Psoas muscle (tissue), 8 donors: ENCODE measurements around the gene AUTS2. TPM values are rescaled to one million over a fixed set of nuclear protein-coding genes. Genes with fewer than 3 reads are reported as not detected.

Experiments used
- ATAC-seq, 4 donors: fragments of 200-7000 bp; cut with Tn5 transposase; one replicate each; pipeline ENCODE4 v1.9.1; 2020; ENCODE audit warnings: moderate library complexity in 3 of 4, mild to moderate bottlenecking in 2 of 4
- DNase-seq, 2 donors: peaks; one replicate each; pipeline ENCODE4 v3.0.0-alpha.2; 2020
- H3K27ac ChIP-seq: fragments of 200-600 bp; one replicate; pipeline ENCODE4 v1.8.0; 2022
- H3K27me3 ChIP-seq, 3 donors: fragments of 200-600 bp in 1 of 3; one replicate each; pipeline versions ENCODE4 v1.6.1 to v1.8.0; 2013 to 2022; ENCODE audit warnings: low read length in 2 of 3, mild to moderate bottlenecking in 2 of 3, moderate library complexity in 1 of 3; ENCODE audit not compliant: insufficient read depth in 3 of 3
- H3K36me3 ChIP-seq, 2 donors: fragments of 200-600 bp in 1 of 2; one replicate each; pipeline versions ENCODE4 v1.6.1 to v1.8.0; 2013 to 2022; ENCODE audit warnings: low read depth in 1 of 2, mild to moderate bottlenecking in 1 of 2, moderate library complexity in 1 of 2; ENCODE audit not compliant: insufficient read depth in 1 of 2
- H3K4me1 ChIP-seq: fragments of 200-600 bp; one replicate; pipeline ENCODE4 v1.8.0; 2022
- H3K4me3 ChIP-seq: fragments of 200-600 bp; one replicate; pipeline ENCODE4 v1.8.0; 2022; ENCODE audit warnings: mild to moderate bottlenecking
- H3K9me3 ChIP-seq: fragments of 200-600 bp; one replicate; pipeline ENCODE4 v1.8.0; 2022
- WGBS, 3 donors: extraction: QIAGEN DNeasy Blood & Tissue Kit; methylation state at CpG; one replicate each; pipeline versions ENCODE4 v1.1.6 to v1.1.7; 2013; 5-methylcytosine and 5-hydroxymethylcytosine counted together
- intact Hi-C, 2 donors: fragments of 100-400 bp; cut with DNase I; formaldehyde crosslinking; loops; one replicate each; pipeline versions ENCODE4 v1.11.0 to v1.14.2; 2022
- polyA plus RNA-seq, 3 donors: library from polyadenylated mRNA; stranded (reverse); fragments of 200-250 nt; gene quantifications; one replicate each; pipeline ENCODE4 v1.2.3, GENCODE V29; 2013
- total RNA-seq, 4 donors: library from RNA; stranded (reverse); fragmentation: NEBNext Ultra II Directional in 2 of 4; extraction: Animal tissue kit (Norgen Biotek cat#: 25700) in 2 of 4; gene quantifications; one replicate each; pipeline versions ENCODE4 v1.2.1 to v1.2.4, GENCODE V29; 2021 to 2023
- TF ChIP-seq, protein P1 (sequence below): fragments of 200-600 bp; IDR thresholded peaks from one replicate; pipeline ENCODE4 v1.8.0; 2022; ENCODE audit warnings: antibody characterized with exemption
- donor health status: healthy with polysubstance abuse.
- donor health status: DM: no; HTN: no; CAD: no; lungs with moderate emphysema.
- donor health status: Bipolar disorder and iron deficiency.
- donor health status: healthy.
- donor health status: DM: yes; HTN: yes; CAD: no.
- donor health status: DM: no; HTN: no; CAD: no.
- donor health status: DM: no; HTN: no; CAD: no.
- donor health status: DM: yes; HTN: yes; CAD: no.

AUTS2 gene
- total and polyA plus RNA-seq, 7 donors: 5.0 to 33.5 (median 14.3) TPM

GRCh38 chr7:70673778-70674570 is 1075.7 kb downstream of the AUTS2 start:
- 96 to 98% (median 97%) methylated on average over 11 of the region's 11 CpGs for WGBS, 3 donors
- Histone ChIP-seq H3K36me3 (no peaks in the 10 kb centered on the region), H3K4me3 (no peak overlapping the region), H3K27me3 (no peaks in the 10 kb centered on the region), H3K4me1 (peaks cover 6% of the 10 kb centered on the region), H3K9me3 (no peaks in the 10 kb centered on the region), H3K27ac (no peak overlapping the region)
- ATAC-seq (no peak), DNase-seq (no peak)
- TF ChIP-seq, protein P1, sequence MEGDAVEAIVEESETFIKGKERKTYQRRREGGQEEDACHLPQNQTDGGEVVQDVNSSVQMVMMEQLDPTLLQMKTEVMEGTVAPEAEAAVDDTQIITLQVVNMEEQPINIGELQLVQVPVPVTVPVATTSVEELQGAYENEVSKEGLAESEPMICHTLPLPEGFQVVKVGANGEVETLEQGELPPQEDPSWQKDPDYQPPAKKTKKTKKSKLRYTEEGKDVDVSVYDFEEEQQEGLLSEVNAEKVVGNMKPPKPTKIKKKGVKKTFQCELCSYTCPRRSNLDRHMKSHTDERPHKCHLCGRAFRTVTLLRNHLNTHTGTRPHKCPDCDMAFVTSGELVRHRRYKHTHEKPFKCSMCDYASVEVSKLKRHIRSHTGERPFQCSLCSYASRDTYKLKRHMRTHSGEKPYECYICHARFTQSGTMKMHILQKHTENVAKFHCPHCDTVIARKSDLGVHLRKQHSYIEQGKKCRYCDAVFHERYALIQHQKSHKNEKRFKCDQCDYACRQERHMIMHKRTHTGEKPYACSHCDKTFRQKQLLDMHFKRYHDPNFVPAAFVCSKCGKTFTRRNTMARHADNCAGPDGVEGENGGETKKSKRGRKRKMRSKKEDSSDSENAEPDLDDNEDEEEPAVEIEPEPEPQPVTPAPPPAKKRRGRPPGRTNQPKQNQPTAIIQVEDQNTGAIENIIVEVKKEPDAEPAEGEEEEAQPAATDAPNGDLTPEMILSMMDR: no peak
- intact Hi-C loops: no loop called here

GRCh38 chr7:70674571-70675010 is 1076.3 kb downstream of the AUTS2 start:
- H3K4me1 ChIP-seq: peaks cover under 1% of the 10 kb centered on the region
- no peaks in the 10 kb centered on the region for H3K9me3 ChIP-seq
- intact Hi-C loops: no loop called here
- H3K27ac ChIP-seq: no peak overlapping the region
- TF ChIP-seq, protein P1: no peak
- 91 to 94% (median 93%) methylated on average over 5 of the region's 5 CpGs for WGBS, 3 donors
- H3K27me3 ChIP-seq: no peaks in the 10 kb centered on the region
- DNase-seq (no peak), ATAC-seq (no peak)
- no peaks in the 10 kb centered on the region for H3K36me3 ChIP-seq
- H3K4me3 ChIP-seq: no peak overlapping the region

- no peaks in the 10 kb centered on the region for H3K27me3 ChIP-seq
- 91 to 98% (median 95%) methylated on average over 5 of the region's 5 CpGs for WGBS, 3 donors
- ATAC-seq: no peak
- intact Hi-C loops: no loop called here
- no peaks in the 10 kb centered on the region for H3K4me1 ChIP-seq
- H3K27ac ChIP-seq: no peak overlapping the region
- DNase-seq: no peak
- TF ChIP-seq, protein P1: no peak
- H3K4me3 ChIP-seq: no peak overlapping the region
- H3K9me3 ChIP-seq: no peaks in the 10 kb centered on the region
- H3K36me3 ChIP-seq: no peaks in the 10 kb centered on the region
Observed at GRCh38 chr7:70676243-70676642, 1078.0 kb downstream of the AUTS2 start.

DNA sequence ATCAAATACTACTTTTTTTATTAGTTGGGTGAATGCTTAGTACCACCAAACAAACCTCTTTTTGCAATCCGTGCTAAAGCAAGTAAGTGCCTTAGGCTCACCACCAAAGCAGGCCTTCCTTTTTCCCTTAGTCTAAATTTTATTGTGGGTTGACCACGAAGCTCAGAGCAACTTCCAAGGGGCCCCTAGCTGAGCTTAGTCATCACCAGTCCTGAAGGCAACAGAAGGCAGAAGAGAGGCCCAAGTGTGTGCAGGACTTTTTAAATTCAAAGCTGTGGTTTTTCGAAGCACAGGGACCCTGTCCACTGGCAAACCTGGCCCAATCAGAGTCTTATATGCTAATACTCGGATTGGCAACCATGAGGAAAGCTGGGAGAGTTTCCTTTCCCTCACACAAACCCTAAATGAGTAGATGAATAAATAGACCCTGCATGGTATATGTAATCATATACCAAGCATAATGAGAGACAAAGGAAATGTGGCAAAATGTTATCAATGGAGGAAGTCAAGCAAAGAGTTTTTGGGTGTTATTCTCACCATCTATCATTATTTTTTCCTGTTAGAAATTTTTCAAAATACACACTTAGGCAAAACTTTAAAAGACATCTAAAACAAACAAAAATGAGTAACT is 1080.5 kb downstream of the AUTS2 start:
- Histone ChIP-seq H3K36me3 (no peaks in the 10 kb centered on the region), H3K27ac (no peak overlapping the region), H3K27me3 (no peaks in the 10 kb centered on the region), H3K4me3 (no peak overlapping the region), H3K9me3 (no peaks in the 10 kb centered on the region), H3K4me1 (no peaks in the 10 kb centered on the region)
- TF ChIP-seq, protein P1: no peak
- DNase-seq (no peak), ATAC-seq (no peak)
- 86 to 90% (median 87%) methylated on average over 4 of the region's 4 CpGs for WGBS, 3 donors
- intact Hi-C loops: no loop called here
